Liver (tissue), 3 donors: ENCODE results near the gene LPA.

Experiments
- CTCF ChIP-seq: fragments of 150-350 bp; IDR thresholded peaks from 2 replicates; pipeline ENCODE4 v1.5.1; 2017; ENCODE audit warnings: improper control_type of control experiment, low read depth, low read length; ENCODE audit not compliant: missing input control
- FOXA1 ChIP-seq: IDR thresholded peaks from 2 replicates; pipeline ENCODE4 v1.6.1; 2016; ENCODE audit warnings: antibody characterized with exemption
- GABPA ChIP-seq, 2 donors: IDR thresholded peaks in 1 of 2; conservative IDR thresholded peaks in 1 of 2; 2 replicates each; pipeline ENCODE4 v1.6.1; 2016; ENCODE audit warnings: antibody characterized with exemption in 2 of 2, mild to moderate bottlenecking in 1 of 2, moderate library complexity in 1 of 2
- JUND ChIP-seq, 2 donors: IDR thresholded peaks; 2 replicates each; pipeline ENCODE4 v1.6.1; 2016; ENCODE audit warnings: antibody characterized with exemption in 2 of 2
- RAD21 ChIP-seq, 2 donors: IDR thresholded peaks; 2 replicates each; pipeline ENCODE4 v1.6.1; 2016; ENCODE audit warnings: antibody characterized with exemption in 2 of 2, mild to moderate bottlenecking in 2 of 2
- REST ChIP-seq: IDR thresholded peaks from 2 replicates; pipeline ENCODE4 v1.6.1; 2016; ENCODE audit warnings: antibody characterized with exemption, mild to moderate bottlenecking
- RXRA ChIP-seq, 2 donors: IDR thresholded peaks; 2 replicates each; pipeline ENCODE4 v1.6.1; 2017 to 2018; ENCODE audit warnings: antibody characterized with exemption in 2 of 2, mild to moderate bottlenecking in 1 of 2
- TAF1 ChIP-seq: conservative IDR thresholded peaks from 2 replicates; pipeline ENCODE4 v1.6.1; 2016; ENCODE audit warnings: antibody characterized with exemption, mild to moderate bottlenecking
- YY1 ChIP-seq: IDR thresholded peaks from 2 replicates; pipeline ENCODE4 v1.6.1; 2016; ENCODE audit warnings: antibody characterized with exemption, mild to moderate bottlenecking
- ZBTB33 ChIP-seq: IDR thresholded peaks from 2 replicates; pipeline ENCODE4 v1.6.1; 2016; ENCODE audit warnings: antibody characterized with exemption
- donor health status: healthy.
- donor health status: healthy.

GRCh38 chr6:160534050-160534696, 129.9 kb downstream of the LPA start:
- TF ChIP-seq RAD21 (IDR thresholded peaks at IDR 0.05) (peak; percentile 88 to 94), FOXA1 (no peak), CTCF (peak; percentile 88), ZBTB33 (no peak), TAF1 (no peak), YY1 (no peak), JUND (IDR thresholded peaks at IDR 0.05) (no peak), GABPA (IDR thresholded peaks at IDR 0.05 in 1 of 2, conservative IDR thresholded peaks at IDR 0.05 in 1 of 2) (no peak), RXRA (IDR thresholded peaks at IDR 0.05) (no peak), REST (no peak)
